Nephron (organoid): ENCODE data around the gene CD163L1.

Experiments
- H3K27ac Mint-ChIP-seq, 3 experiments: 2 replicates each; pipeline ENCODE4 v1.8.0; 2020; ENCODE audit warnings: mixed read lengths in 3 of 3, mild to moderate bottlenecking in 2 of 3, moderate library complexity in 1 of 3
- H3K27me3 Mint-ChIP-seq: 2 replicates; pipeline ENCODE4 v1.8.0; 2021; ENCODE audit warnings: low read depth, mild to moderate bottlenecking, moderate library complexity, mixed read lengths
- H3K36me3 Mint-ChIP-seq: 2 replicates; pipeline ENCODE4 v1.8.0; 2020; ENCODE audit warnings: low read depth, mixed read lengths
- H3K4me1 Mint-ChIP-seq: 2 replicates; pipeline ENCODE4 v1.8.0; 2020; ENCODE audit warnings: mixed read lengths
- H3K4me3 Mint-ChIP-seq, 3 experiments: 2 replicates each; pipeline ENCODE4 v1.8.0; 2020; ENCODE audit warnings: mild to moderate bottlenecking in 3 of 3, mixed read lengths in 3 of 3, moderate library complexity in 2 of 3
- H3K9me3 Mint-ChIP-seq: 2 replicates; pipeline ENCODE4 v1.8.0; 2020; ENCODE audit warnings: mixed read lengths
- CTCF ChIP-seq, 3 experiments: fragments of 200-600 bp; sonication (generic); IDR thresholded peaks; one replicate each; pipeline ENCODE4 v1.5.0; 2021; ENCODE audit warnings: antibody characterized with exemption in 3 of 3; ENCODE audit not compliant: unreplicated experiment in 3 of 3

CD163L1 gene

GRCh38 chr12:7319930-7320329 is 124.0 kb downstream of the CD163L1 start:
- Mint-ChIP-seq H3K4me1 (no peaks in the 10 kb centered on the region), H3K27me3 (no peaks in the 10 kb centered on the region), H3K9me3 (no peaks in the 10 kb centered on the region), H3K36me3 (no peaks in the 10 kb centered on the region), H3K4me3 (no peak overlapping the region), H3K27ac (no peak overlapping the region)
- peak in 1 of 3 experiments; percentile 13 for TF ChIP-seq CTCF (IDR thresholded peaks at IDR 0.05; ENCODE audit: unreplicated experiment in 3 of 3)

DNA sequence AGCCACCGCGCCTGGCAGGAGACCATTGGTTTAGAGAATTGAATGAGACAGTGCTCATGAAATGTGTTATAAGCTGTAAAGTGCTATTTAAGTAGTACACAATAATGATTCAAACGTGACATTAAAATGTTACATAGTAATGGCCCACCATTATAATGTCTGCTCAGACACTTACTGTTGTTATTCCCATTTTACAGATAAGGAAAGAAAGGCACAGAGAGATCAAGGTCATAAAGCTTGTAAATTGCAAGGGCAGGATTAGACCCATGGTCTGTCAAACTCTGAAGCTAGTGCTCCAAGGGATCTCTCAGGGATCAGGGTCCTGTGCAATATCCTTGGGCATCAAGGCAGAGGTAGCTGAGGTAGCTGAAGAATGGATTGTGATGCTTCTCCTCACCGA is 133.9 kb downstream of the CD163L1 start:
- H3K27me3 Mint-ChIP-seq = peaks cover 5% of the 10 kb centered on the region
- peaks cover 4% of the 10 kb centered on the region for H3K9me3 Mint-ChIP-seq
- no peaks in the 10 kb centered on the region for H3K36me3 Mint-ChIP-seq
- H3K27ac Mint-ChIP-seq = no peak overlapping the region
- no peak overlapping the region for H3K4me3 Mint-ChIP-seq
- no peak for TF ChIP-seq CTCF (IDR thresholded peaks at IDR 0.05; ENCODE audit: unreplicated experiment in 3 of 3)
- no peaks in the 10 kb centered on the region for H3K4me1 Mint-ChIP-seq
